ENCODE results near the gene RAD51B. TPM values are rescaled to one million over a fixed set of nuclear protein-coding genes. Genes with fewer than 3 reads are reported as not detected.
"Not testable (repeated sequence)": the region's sequence is repeated elsewhere in the genome, so short reads cannot be mapped to it uniquely, and the experiment has no call there.

Gene RAD51B
- total RNA-seq, 1 experiment from 2014 or later, result 23.3 TPM

DNA sequence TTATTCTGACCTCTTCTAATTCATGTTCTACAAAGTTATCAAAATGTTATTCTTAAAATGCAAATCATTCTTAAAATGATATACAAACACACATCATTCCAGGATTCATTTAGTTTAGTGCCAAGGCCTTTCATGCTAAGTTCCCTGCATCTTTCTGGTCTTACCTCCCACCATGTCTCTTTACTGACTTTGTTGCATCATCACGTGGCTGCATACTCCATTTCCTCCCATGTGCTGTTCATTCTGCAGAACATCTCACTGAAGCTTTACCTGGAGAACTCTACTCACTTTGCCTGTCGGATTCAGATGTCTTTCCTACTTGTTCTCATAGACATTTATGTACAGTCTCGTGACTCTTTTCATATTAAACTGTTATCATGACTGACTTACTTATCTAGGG lies 278.1 kb downstream of the RAD51B start:
- Histone ChIP-seq H3K27me3 (replicated peaks; ENCODE audit: insufficient read depth, low read depth, low read length, poor library complexity) (no peaks in the 10 kb centered on the region), H3K4me3 (ENCODE audit: low read depth, low read length, poor library complexity, severe bottlenecking) (no peak overlapping the region), H3K36me3 (ENCODE audit: insufficient read depth, low read length, poor library complexity, severe bottlenecking) (no peaks in the 10 kb centered on the region), H3K4me1 (ENCODE audit: insufficient read depth, low read length, poor library complexity, severe bottlenecking) (no peaks in the 10 kb centered on the region), H3K27ac (ENCODE audit: low read depth, low read length, poor library complexity, severe bottlenecking) (no peak overlapping the region), H3K9me3 (ENCODE audit: low read depth, low read length, poor library complexity, severe bottlenecking) (peaks cover 21% of the 10 kb centered on the region)
- TF ChIP-seq, protein P1, sequence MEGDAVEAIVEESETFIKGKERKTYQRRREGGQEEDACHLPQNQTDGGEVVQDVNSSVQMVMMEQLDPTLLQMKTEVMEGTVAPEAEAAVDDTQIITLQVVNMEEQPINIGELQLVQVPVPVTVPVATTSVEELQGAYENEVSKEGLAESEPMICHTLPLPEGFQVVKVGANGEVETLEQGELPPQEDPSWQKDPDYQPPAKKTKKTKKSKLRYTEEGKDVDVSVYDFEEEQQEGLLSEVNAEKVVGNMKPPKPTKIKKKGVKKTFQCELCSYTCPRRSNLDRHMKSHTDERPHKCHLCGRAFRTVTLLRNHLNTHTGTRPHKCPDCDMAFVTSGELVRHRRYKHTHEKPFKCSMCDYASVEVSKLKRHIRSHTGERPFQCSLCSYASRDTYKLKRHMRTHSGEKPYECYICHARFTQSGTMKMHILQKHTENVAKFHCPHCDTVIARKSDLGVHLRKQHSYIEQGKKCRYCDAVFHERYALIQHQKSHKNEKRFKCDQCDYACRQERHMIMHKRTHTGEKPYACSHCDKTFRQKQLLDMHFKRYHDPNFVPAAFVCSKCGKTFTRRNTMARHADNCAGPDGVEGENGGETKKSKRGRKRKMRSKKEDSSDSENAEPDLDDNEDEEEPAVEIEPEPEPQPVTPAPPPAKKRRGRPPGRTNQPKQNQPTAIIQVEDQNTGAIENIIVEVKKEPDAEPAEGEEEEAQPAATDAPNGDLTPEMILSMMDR (conservative IDR thresholded peaks at IDR 0.05; ENCODE audit: low read depth, low read length), result no peak
- TF ChIP-seq EZH2 (IDR thresholded peaks at IDR 0.05; ENCODE audit: borderline replicate concordance, low read depth, low read length, poor library complexity, severe bottlenecking), result no peak
- intact Hi-C loops (cut with micrococcal nuclease; ENCODE audit: unreplicated experiment), result no loop called here
- CTCF ChIA-PET, result no interaction called here
- no TSS peak for BruUV-seq (replicated peaks)
- POLR2A ChIA-PET (ENCODE audit: low non-redundant PET), result no interaction called here
- DNase-seq (ENCODE audit: low spot score), result no peak

DNA sequence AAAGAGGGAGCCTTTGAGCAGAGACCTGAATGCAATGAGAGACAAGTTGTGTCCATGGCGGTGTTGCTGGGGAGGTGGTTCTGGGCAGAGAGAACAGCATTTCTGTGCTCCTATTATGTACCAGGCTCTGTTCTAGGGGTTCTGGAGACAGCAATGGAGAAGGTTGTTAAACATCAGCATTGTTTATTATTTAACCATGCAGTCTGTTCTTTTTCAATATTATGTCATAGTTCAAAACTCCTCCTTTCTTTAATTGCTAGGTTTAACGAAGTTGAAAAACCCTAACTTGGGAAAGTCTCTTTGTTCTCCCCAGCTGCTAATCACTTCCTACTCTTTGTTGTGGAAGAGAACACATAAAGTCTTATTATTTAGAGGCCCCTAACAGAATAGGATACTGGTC lies 279.3 kb downstream of the RAD51B start:
- ChIA-PET CTCF (no interaction called here), POLR2A (ENCODE audit: low non-redundant PET) (no interaction called here)
- no peak for DNase-seq (ENCODE audit: low spot score)
- intact Hi-C loops (cut with micrococcal nuclease; ENCODE audit: unreplicated experiment), result no loop called here
- H3K4me1 ChIP-seq (ENCODE audit: insufficient read depth, low read length, poor library complexity, severe bottlenecking), result peaks cover 2% of the 10 kb centered on the region
- H3K4me3 ChIP-seq (ENCODE audit: low read depth, low read length, poor library complexity, severe bottlenecking), result no peak overlapping the region
- no peak overlapping the region for H3K27ac ChIP-seq (ENCODE audit: low read depth, low read length, poor library complexity, severe bottlenecking)
- H3K9me3 ChIP-seq (ENCODE audit: low read depth, low read length, poor library complexity, severe bottlenecking), result peaks cover 24% of the 10 kb centered on the region
- no TSS peak for BruUV-seq (replicated peaks)
- no peak for TF ChIP-seq EZH2 (IDR thresholded peaks at IDR 0.05; ENCODE audit: borderline replicate concordance, low read depth, low read length, poor library complexity, severe bottlenecking)
- TF ChIP-seq, protein P1 (conservative IDR thresholded peaks at IDR 0.05; ENCODE audit: low read depth, low read length), result no peak
- no peaks in the 10 kb centered on the region for H3K27me3 ChIP-seq (replicated peaks; ENCODE audit: insufficient read depth, low read depth, low read length, poor library complexity)
- H3K36me3 ChIP-seq (ENCODE audit: insufficient read depth, low read length, poor library complexity, severe bottlenecking), result no peaks in the 10 kb centered on the region

DNA sequence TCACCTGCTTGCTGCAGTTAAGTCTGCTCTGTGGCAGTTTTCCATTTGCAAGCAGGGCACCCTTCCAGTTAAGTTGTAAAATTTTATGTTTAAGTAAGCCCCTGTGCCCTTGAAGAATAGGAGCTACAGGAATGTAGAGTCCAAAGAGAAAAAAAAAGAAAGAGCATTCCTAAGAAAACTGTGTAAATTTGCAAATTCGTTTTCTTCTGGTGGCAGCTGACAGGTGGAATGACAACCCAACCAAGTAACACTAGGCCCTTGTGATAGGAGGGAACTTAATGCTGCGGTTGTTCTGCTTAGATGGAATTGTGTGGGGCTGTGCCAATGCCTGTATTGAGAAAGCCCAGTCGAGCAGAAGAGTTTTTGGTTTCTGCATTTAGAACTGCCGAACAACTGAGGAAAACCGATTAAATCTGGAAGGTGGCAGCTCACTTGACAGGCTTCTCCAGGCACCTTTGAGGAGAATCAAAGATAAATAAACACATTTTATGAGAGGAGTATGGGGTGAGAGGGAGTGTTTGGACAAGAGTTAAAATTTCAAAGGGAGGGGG lies 280.0 kb downstream of the RAD51B start:
- DNase-seq (ENCODE audit: low spot score), result no peak
- H3K36me3 ChIP-seq (ENCODE audit: insufficient read depth, low read length, poor library complexity, severe bottlenecking), result no peaks in the 10 kb centered on the region
- no peak overlapping the region for H3K4me3 ChIP-seq (ENCODE audit: low read depth, low read length, poor library complexity, severe bottlenecking)
- ChIA-PET CTCF (no interaction called here), POLR2A (ENCODE audit: low non-redundant PET) (no interaction called here)
- TF ChIP-seq, protein P1 (conservative IDR thresholded peaks at IDR 0.05; ENCODE audit: low read depth, low read length), result no peak
- TF ChIP-seq EZH2 (IDR thresholded peaks at IDR 0.05; ENCODE audit: borderline replicate concordance, low read depth, low read length, poor library complexity, severe bottlenecking), result no peak
- H3K27ac ChIP-seq (ENCODE audit: low read depth, low read length, poor library complexity, severe bottlenecking), result no peak overlapping the region
- H3K9me3 ChIP-seq (ENCODE audit: low read depth, low read length, poor library complexity, severe bottlenecking), result peaks cover 24% of the 10 kb centered on the region
- BruUV-seq (replicated peaks), result no TSS peak
- no peaks in the 10 kb centered on the region for H3K27me3 ChIP-seq (replicated peaks; ENCODE audit: insufficient read depth, low read depth, low read length, poor library complexity)
- H3K4me1 ChIP-seq (ENCODE audit: insufficient read depth, low read length, poor library complexity, severe bottlenecking), result peaks cover 9% of the 10 kb centered on the region
- intact Hi-C loops (cut with micrococcal nuclease; ENCODE audit: unreplicated experiment), result no loop called here

DNA sequence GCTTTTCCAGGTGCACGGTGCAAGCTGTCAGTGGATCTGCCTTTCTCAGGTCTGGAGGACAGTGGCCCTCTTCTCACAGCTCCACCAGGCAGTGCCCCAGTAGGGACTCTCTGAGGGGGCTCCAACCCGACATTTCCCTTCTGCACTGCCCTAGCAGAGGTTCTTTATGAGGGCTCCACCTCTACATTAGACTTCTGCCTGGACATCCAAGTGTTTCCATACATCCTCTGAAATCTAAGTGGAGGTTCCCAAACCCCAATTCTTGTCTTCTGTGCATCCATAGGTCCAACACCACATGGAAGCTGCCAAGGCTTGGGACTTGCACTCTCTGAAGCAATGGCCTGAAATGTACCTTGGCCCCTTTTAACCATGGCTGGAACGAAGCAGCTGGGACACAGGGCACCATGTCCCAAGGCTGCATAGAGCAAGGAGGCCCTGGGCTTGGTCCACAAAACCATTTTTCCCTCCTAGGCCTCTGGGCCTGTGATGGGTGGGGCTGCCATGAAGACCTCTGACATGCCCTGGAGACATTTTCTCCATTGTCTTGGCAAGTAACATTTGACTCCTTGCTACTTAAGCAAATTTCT lies 282.2 kb downstream of the RAD51B start:
- POLR2A ChIA-PET (ENCODE audit: low non-redundant PET); DNase-seq (ENCODE audit: low spot score); H3K36me3 ChIP-seq (ENCODE audit: insufficient read depth, low read length, poor library complexity, severe bottlenecking); BruUV-seq (replicated peaks); H3K4me3 ChIP-seq (ENCODE audit: low read depth, low read length, poor library complexity, severe bottlenecking); intact Hi-C loops (cut with micrococcal nuclease; ENCODE audit: unreplicated experiment); H3K27ac ChIP-seq (ENCODE audit: low read depth, low read length, poor library complexity, severe bottlenecking); CTCF ChIA-PET; H3K27me3 ChIP-seq (replicated peaks; ENCODE audit: insufficient read depth, low read depth, low read length, poor library complexity): not testable (repeated sequence)
- H3K4me1 ChIP-seq (ENCODE audit: insufficient read depth, low read length, poor library complexity, severe bottlenecking), result peaks cover 21% of the 10 kb centered on the region
- H3K9me3 ChIP-seq (ENCODE audit: low read depth, low read length, poor library complexity, severe bottlenecking), result peaks cover 24% of the 10 kb centered on the region

Measured in A673 (cell line).